SK-N-SH treated with all-trans-retinoic acid at 6 μM for 48 hours (cell line): Measurements from ENCODE around the gene FAM163A.

Experiments used
- ATAC-seq: fragments of 200-7000 bp; cut with Tn5 transposase; 3 replicates; pipeline ENCODE4 v1.9.1; 2020; ENCODE audit warnings: mild to moderate bottlenecking, moderate library complexity
- ARNTL ChIP-seq: fragments of 450-650 bp; formaldehyde crosslinking; IDR thresholded peaks from 2 replicates; pipeline ENCODE4 v1.5.0; 2020; ENCODE audit warnings: low read depth, mild to moderate bottlenecking, moderate library complexity, borderline replicate concordance
- BACH2 ChIP-seq: fragments of 250-450 bp; sonication (Bioruptor Pico); IDR thresholded peaks from 2 replicates; pipeline ENCODE4 v1.9.0; 2021; ENCODE audit warnings: mild to moderate bottlenecking, borderline replicate concordance
- CREB5 ChIP-seq: fragments of 250-450 bp; sonication (Bioruptor Pico); IDR thresholded peaks from 2 replicates; pipeline ENCODE4 v1.5.1; 2020; ENCODE audit warnings: low read depth, mild to moderate bottlenecking, moderate library complexity
- CSDC2 ChIP-seq: fragments of 250-450 bp; sonication (Bioruptor Pico); IDR thresholded peaks from 2 replicates; pipeline ENCODE4 v1.5.0; 2020; ENCODE audit warnings: mild to moderate bottlenecking, moderate library complexity
- CSRNP3 ChIP-seq: fragments of 250-450 bp; sonication (Bioruptor Pico); IDR thresholded peaks from 2 replicates; pipeline ENCODE4 v1.5.1; 2021; ENCODE audit warnings: mild to moderate bottlenecking, moderate library complexity
- ESRRG ChIP-seq: fragments of 250-450 bp; sonication (Bioruptor Pico); IDR thresholded peaks from 2 replicates; pipeline ENCODE4 v1.6.1; 2021; ENCODE audit warnings: mild to moderate bottlenecking
- GLIS3 ChIP-seq: fragments of 250-450 bp; sonication (Bioruptor Pico); IDR thresholded peaks from 2 replicates; pipeline ENCODE4 v1.5.0; 2020; ENCODE audit warnings: mild to moderate bottlenecking, moderate library complexity
- ISL1 ChIP-seq: fragments of 250-450 bp; sonication (Bioruptor Pico); IDR thresholded peaks from 2 replicates; pipeline ENCODE4 v2.1.2; 2022; ENCODE audit warnings: mild to moderate bottlenecking, moderate library complexity
- OSR1 ChIP-seq: fragments of 250-450 bp; sonication (Bioruptor Pico); IDR thresholded peaks from 2 replicates; pipeline ENCODE4 v1.8.0; 2022; ENCODE audit warnings: moderate library complexity, mild to moderate bottlenecking, inconsistent platforms
- PPARA ChIP-seq: fragments of 250-450 bp; sonication (Bioruptor Pico); IDR thresholded peaks from 2 replicates; pipeline ENCODE4 v1.5.0; 2020; ENCODE audit warnings: mild to moderate bottlenecking, borderline replicate concordance
- RARB ChIP-seq: fragments of 250-450 bp; sonication (Bioruptor Pico); IDR thresholded peaks from 2 replicates; pipeline ENCODE4 v1.8.0; 2021; ENCODE audit warnings: mild to moderate bottlenecking, moderate library complexity
- SNAI2 ChIP-seq: fragments of 250-450 bp; sonication (Bioruptor Pico); IDR thresholded peaks from 2 replicates; pipeline ENCODE4 v1.5.0; 2020; ENCODE audit warnings: mild to moderate bottlenecking, moderate library complexity
- TCF4 ChIP-seq: fragments of 250-450 bp; sonication (Bioruptor Pico); IDR thresholded peaks from 2 replicates; pipeline ENCODE4 v1.8.0; 2021; ENCODE audit warnings: mild to moderate bottlenecking, moderate library complexity, borderline replicate concordance
- TOX ChIP-seq: fragments of 250-450 bp; sonication (Bioruptor Pico); IDR thresholded peaks from 2 replicates; pipeline ENCODE4 v1.8.0; 2021; ENCODE audit warnings: mild to moderate bottlenecking, moderate library complexity, borderline replicate concordance
- ZC3H10 ChIP-seq: fragments of 250-450 bp; sonication (Bioruptor Pico); IDR thresholded peaks from 2 replicates; pipeline ENCODE4 v1.5.1; 2021; ENCODE audit warnings: mild to moderate bottlenecking, moderate library complexity
- ZFP3 ChIP-seq: fragments of 250-450 bp; sonication (Bioruptor Pico); IDR thresholded peaks from 2 replicates; pipeline ENCODE4 v1.5.0; 2020; ENCODE audit warnings: mild to moderate bottlenecking, moderate library complexity
- ZFP30 ChIP-seq: fragments of 450-650 bp; formaldehyde crosslinking; IDR thresholded peaks from 2 replicates; pipeline ENCODE4 v1.5.0; 2022; ENCODE audit warnings: mild to moderate bottlenecking, moderate library complexity
- ZNF565 ChIP-seq: fragments of 450-650 bp; formaldehyde crosslinking; conservative IDR thresholded peaks from 2 replicates; pipeline ENCODE4 v1.5.0; 2020; ENCODE audit warnings: low read depth, mild to moderate bottlenecking, moderate library complexity
- ZNF8 ChIP-seq: fragments of 450-650 bp; formaldehyde crosslinking; IDR thresholded peaks from 2 replicates; pipeline ENCODE4 v1.5.0; 2020; ENCODE audit warnings: mild to moderate bottlenecking, moderate library complexity
- TF ChIP-seq, protein P1 (sequence below): fragments of 250-450 bp; sonication (Bioruptor Pico); IDR thresholded peaks from 2 replicates; pipeline ENCODE4 v1.8.0; 2020; ENCODE audit warnings: mild to moderate bottlenecking, moderate library complexity, borderline replicate concordance
- TF ChIP-seq, protein P2 (sequence below): fragments of 250-450 bp; sonication (Bioruptor Pico); IDR thresholded peaks from 2 replicates; pipeline ENCODE4 v1.5.0; 2020; ENCODE audit warnings: mild to moderate bottlenecking, moderate library complexity
- TF ChIP-seq, protein P3 (sequence below): fragments of 250-450 bp; sonication (Bioruptor Pico); IDR thresholded peaks from 2 replicates; pipeline ENCODE4 v1.8.0; 2021; ENCODE audit warnings: low read depth, mild to moderate bottlenecking, moderate library complexity, borderline replicate concordance

Gene FAM163A

DNA sequence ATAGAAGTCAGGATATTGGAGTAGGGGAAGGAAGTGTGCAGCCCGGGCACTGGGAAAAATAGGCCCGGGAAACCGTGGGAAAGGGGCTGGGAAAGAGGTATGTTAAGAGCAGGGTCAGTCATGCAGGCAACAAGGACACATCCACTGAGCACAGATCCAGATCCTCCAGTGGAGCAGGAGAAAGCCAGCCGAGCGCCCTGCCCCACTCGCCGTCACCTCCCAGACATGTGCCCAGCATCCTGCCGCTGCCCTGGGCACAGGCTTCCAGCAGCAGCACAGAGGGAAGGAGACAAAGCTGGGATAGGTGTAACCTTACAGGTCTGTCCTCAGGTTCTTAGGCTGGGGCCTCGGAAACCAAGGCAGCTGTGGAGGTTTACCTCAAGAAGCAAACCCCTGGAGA lies 64.2 kb downstream of the FAM163A start:
- no peak for ATAC-seq
- TF ChIP-seq, protein P1, sequence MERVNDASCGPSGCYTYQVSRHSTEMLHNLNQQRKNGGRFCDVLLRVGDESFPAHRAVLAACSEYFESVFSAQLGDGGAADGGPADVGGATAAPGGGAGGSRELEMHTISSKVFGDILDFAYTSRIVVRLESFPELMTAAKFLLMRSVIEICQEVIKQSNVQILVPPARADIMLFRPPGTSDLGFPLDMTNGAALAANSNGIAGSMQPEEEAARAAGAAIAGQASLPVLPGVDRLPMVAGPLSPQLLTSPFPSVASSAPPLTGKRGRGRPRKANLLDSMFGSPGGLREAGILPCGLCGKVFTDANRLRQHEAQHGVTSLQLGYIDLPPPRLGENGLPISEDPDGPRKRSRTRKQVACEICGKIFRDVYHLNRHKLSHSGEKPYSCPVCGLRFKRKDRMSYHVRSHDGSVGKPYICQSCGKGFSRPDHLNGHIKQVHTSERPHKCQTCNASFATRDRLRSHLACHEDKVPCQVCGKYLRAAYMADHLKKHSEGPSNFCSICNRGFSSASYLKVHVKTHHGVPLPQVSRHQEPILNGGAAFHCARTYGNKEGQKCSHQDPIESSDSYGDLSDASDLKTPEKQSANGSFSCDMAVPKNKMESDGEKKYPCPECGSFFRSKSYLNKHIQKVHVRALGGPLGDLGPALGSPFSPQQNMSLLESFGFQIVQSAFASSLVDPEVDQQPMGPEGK (CRISPR knock-in tag): no peak
- TF ChIP-seq ESRRG (CRISPR knock-in tag): no peak
- no peak for TF ChIP-seq CSDC2
- TF ChIP-seq TCF4: no peak
- TF ChIP-seq CREB5 (CRISPR knock-in tag): no peak
- TF ChIP-seq RARB: no peak
- no peak for TF ChIP-seq PPARA (CRISPR knock-in tag)
- TF ChIP-seq CSRNP3 (CRISPR knock-in tag): no peak
- TF ChIP-seq ZC3H10 (CRISPR knock-in tag): no peak
- no peak for TF ChIP-seq ISL1
- no peak for TF ChIP-seq ARNTL (CRISPR knock-in tag)
- TF ChIP-seq, protein P2, sequence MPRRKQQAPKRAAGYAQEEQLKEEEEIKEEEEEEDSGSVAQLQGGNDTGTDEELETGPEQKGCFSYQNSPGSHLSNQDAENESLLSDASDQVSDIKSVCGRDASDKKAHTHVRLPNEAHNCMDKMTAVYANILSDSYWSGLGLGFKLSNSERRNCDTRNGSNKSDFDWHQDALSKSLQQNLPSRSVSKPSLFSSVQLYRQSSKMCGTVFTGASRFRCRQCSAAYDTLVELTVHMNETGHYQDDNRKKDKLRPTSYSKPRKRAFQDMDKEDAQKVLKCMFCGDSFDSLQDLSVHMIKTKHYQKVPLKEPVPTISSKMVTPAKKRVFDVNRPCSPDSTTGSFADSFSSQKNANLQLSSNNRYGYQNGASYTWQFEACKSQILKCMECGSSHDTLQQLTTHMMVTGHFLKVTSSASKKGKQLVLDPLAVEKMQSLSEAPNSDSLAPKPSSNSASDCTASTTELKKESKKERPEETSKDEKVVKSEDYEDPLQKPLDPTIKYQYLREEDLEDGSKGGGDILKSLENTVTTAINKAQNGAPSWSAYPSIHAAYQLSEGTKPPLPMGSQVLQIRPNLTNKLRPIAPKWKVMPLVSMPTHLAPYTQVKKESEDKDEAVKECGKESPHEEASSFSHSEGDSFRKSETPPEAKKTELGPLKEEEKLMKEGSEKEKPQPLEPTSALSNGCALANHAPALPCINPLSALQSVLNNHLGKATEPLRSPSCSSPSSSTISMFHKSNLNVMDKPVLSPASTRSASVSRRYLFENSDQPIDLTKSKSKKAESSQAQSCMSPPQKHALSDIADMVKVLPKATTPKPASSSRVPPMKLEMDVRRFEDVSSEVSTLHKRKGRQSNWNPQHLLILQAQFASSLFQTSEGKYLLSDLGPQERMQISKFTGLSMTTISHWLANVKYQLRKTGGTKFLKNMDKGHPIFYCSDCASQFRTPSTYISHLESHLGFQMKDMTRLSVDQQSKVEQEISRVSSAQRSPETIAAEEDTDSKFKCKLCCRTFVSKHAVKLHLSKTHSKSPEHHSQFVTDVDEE (CRISPR knock-in tag): no peak
- no peak for TF ChIP-seq ZNF8 (CRISPR knock-in tag)
- no peak for TF ChIP-seq BACH2 (CRISPR knock-in tag)
- TF ChIP-seq SNAI2 (CRISPR knock-in tag): no peak
- no peak for TF ChIP-seq TOX (CRISPR knock-in tag)
- TF ChIP-seq ZFP3 (CRISPR knock-in tag): no peak
- TF ChIP-seq ZFP30 (CRISPR knock-in tag): no peak

GRCh38 chr1:179807691-179808485 lies 64.8 kb downstream of the FAM163A start:
- ATAC-seq: no peak

More at GRCh38 chr1:179807691-179808485, 64.8 kb downstream of the FAM163A start:
- TF ChIP-seq TCF4 (no peak), PPARA (CRISPR knock-in tag) (no peak), ZFP30 (CRISPR knock-in tag) (no peak), OSR1 (CRISPR knock-in tag) (no peak), ISL1 (no peak), ZNF8 (CRISPR knock-in tag) (no peak), ZNF565 (no peak), BACH2 (CRISPR knock-in tag) (no peak), ARNTL (CRISPR knock-in tag) (no peak), ESRRG (CRISPR knock-in tag) (no peak), RARB (no peak), CREB5 (CRISPR knock-in tag) (no peak), GLIS3 (CRISPR knock-in tag) (no peak)
- TF ChIP-seq, protein P3, sequence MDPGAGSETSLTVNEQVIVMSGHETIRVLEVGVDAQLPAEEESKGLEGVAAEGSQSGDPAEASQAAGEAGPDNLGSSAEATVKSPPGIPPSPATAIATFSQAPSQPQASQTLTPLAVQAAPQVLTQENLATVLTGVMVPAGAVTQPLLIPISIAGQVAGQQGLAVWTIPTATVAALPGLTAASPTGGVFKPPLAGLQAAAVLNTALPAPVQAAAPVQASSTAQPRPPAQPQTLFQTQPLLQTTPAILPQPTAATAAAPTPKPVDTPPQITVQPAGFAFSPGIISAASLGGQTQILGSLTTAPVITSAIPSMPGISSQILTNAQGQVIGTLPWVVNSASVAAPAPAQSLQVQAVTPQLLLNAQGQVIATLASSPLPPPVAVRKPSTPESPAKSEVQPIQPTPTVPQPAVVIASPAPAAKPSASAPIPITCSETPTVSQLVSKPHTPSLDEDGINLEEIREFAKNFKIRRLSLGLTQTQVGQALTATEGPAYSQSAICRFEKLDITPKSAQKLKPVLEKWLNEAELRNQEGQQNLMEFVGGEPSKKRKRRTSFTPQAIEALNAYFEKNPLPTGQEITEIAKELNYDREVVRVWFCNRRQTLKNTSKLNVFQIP (CRISPR knock-in tag): no peak
- TF ChIP-seq, protein P2 (CRISPR knock-in tag): no peak
